ENCODE results near the gene HNRNPA0.

GRCh38 chr5:137706841-137707240 lies 47.3 kb downstream of the HNRNPA0 start:
- TF ChIP-seq POLR2AphosphoS5 (IDR thresholded peaks at IDR 0.05; ENCODE audit: low read depth, low read length) (no peak), POLR2A (IDR thresholded peaks at IDR 0.05; ENCODE audit: low read depth, low read length) (no peak), TAF1 (IDR thresholded peaks at IDR 0.05; ENCODE audit: low read depth, low read length) (no peak), POU2F2 (IDR thresholded peaks at IDR 0.05; ENCODE audit: low read depth, low read length) (no peak), PAX5 (IDR thresholded peaks at IDR 0.05; ENCODE audit: insufficient read depth, low read length, severe bottlenecking) (no peak)
